ENCODE results near the gene MANBA. TPM values are rescaled to one million over a fixed set of nuclear protein-coding genes. Genes with fewer than 3 reads are reported as not detected.

MANBA gene
- total RNA-seq, 1 experiment from 2014 or later = 21.4 TPM

DNA sequence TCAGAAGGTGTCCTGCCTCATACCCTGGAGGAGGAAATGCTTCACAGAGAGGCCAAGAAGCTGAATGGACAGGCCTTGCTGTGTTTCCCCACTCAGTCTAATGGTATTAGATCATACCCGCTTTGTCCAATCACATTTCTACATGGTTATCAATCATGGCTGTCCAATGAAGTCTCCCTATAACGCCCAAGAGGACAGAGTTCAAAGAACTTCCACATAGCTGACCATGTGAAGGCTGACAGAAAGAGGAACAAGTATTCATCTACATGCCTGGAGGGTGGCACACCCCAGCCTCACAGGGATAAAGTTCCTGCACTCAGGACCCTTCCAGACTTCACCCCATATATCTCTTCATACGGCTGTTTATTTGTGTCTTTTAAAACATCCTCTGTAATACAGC lies 123.4 kb downstream of the MANBA start:
- Histone ChIP-seq H2BK120ac (ENCODE audit: low read depth, low read length, poor library complexity, severe bottlenecking) (no peak overlapping the region), H2BK20ac (ENCODE audit: low read depth, low read length, poor library complexity, severe bottlenecking) (no peak overlapping the region), H3K23ac (ENCODE audit: insufficient read length, low read depth, low read length) (no peak overlapping the region), H4K8ac (replicated peaks; ENCODE audit: insufficient read length, low read depth, low read length) (no peak overlapping the region), H2BK12ac (ENCODE audit: insufficient read length, low read depth, low read length) (no peak overlapping the region), H3K27me3 (ENCODE audit: insufficient read depth, low read length) (no peaks in the 10 kb centered on the region), H4K91ac (ENCODE audit: insufficient read length, low read depth, low read length) (no peak overlapping the region), H3K79me1 (ENCODE audit: insufficient read depth, low read depth, low read length, poor library complexity, severe bottlenecking) (no peaks in the 10 kb centered on the region), H2AK5ac (ENCODE audit: insufficient read length, low read length) (no peak overlapping the region), H3K4ac (ENCODE audit: low read depth, low read length) (no peak overlapping the region), H3K9me3 (ENCODE audit: control insufficient read depth, low read depth, low read length) (no peaks in the 10 kb centered on the region), H3K14ac (ENCODE audit: insufficient read depth, low read length) (no peak overlapping the region), H3K9ac (ENCODE audit: extremely low read depth, insufficient read length, low read length) (no peak overlapping the region), H3K23me2 (ENCODE audit: insufficient read length, low read depth, low read length, poor library complexity, severe bottlenecking) (no peaks in the 10 kb centered on the region), H2BK5ac (ENCODE audit: insufficient read length, low read length) (no peak overlapping the region), H3K18ac (ENCODE audit: insufficient read length, low read depth, low read length) (no peak overlapping the region), H3K79me2 (ENCODE audit: insufficient read depth, low read length) (no peaks in the 10 kb centered on the region), H3K4me2 (ENCODE audit: insufficient read depth, insufficient read length, low read length) (no peak overlapping the region), H4K20me1 (ENCODE audit: control insufficient read depth, insufficient read depth, insufficient read length) (no peaks in the 10 kb centered on the region), H2BK15ac (ENCODE audit: low read depth, low read length) (no peak overlapping the region), H3K4me1 (ENCODE audit: insufficient read depth, low read length) (no peaks in the 10 kb centered on the region), H2AFZ (ENCODE audit: low read length) (no peak overlapping the region), H3K27ac (ENCODE audit: insufficient read length, low read depth, low read length) (no peak overlapping the region), H4K5ac (ENCODE audit: insufficient read length, low read depth, low read length) (no peak overlapping the region), H3T11ph (ENCODE audit: low read length) (no peak overlapping the region), H3K56ac (ENCODE audit: insufficient read length, low read depth, low read length) (no peak overlapping the region)
- no peak overlapping the region for H3K27ac Mint-ChIP-seq
- H3K4me3 Mint-ChIP-seq = no peak overlapping the region
- H3K27me3 Mint-ChIP-seq (ENCODE audit: low read depth) = no peaks in the 10 kb centered on the region
- H3K9me3 Mint-ChIP-seq = no peaks in the 10 kb centered on the region
- no peaks in the 10 kb centered on the region for H3K4me1 Mint-ChIP-seq
- TF ChIP-seq, protein P1, sequence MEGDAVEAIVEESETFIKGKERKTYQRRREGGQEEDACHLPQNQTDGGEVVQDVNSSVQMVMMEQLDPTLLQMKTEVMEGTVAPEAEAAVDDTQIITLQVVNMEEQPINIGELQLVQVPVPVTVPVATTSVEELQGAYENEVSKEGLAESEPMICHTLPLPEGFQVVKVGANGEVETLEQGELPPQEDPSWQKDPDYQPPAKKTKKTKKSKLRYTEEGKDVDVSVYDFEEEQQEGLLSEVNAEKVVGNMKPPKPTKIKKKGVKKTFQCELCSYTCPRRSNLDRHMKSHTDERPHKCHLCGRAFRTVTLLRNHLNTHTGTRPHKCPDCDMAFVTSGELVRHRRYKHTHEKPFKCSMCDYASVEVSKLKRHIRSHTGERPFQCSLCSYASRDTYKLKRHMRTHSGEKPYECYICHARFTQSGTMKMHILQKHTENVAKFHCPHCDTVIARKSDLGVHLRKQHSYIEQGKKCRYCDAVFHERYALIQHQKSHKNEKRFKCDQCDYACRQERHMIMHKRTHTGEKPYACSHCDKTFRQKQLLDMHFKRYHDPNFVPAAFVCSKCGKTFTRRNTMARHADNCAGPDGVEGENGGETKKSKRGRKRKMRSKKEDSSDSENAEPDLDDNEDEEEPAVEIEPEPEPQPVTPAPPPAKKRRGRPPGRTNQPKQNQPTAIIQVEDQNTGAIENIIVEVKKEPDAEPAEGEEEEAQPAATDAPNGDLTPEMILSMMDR (conservative IDR thresholded peaks at IDR 0.05) = no peak
- WGBS (ENCODE audit: extremely low coverage, insufficient read length, low lambda C conversion rate) = no CpG with 5 or more reads among the region's 3 CpGs
- no peak for DNase-seq
- H3K36me3 Mint-ChIP-seq (ENCODE audit: insufficient read depth in 1 of 3, low read depth in 3 of 3) = peaks cover 5 to 31% (median 8%) of the 10 kb centered on the region in 3 experiments; a peak in 6 of 7 replicates
